Urinary bladder (tissue), 4 donors: ENCODE data around the gene TBC1D23. TPM values are rescaled to one million over a fixed set of nuclear protein-coding genes. Genes with fewer than 3 reads are reported as not detected.
"Not testable (repeated sequence)": the region's sequence is repeated elsewhere in the genome, so short reads cannot be mapped to it uniquely, and the experiment has no call there.

Source experiments
- DNase-seq: peaks from one replicate; pipeline ENCODE4 v3.0.0-alpha.2; 2015; ENCODE audit errors: extremely low spot score
- H3K27ac ChIP-seq: one replicate; pipeline ENCODE4 v1.5.1; 2013; ENCODE audit warnings: low read depth, mild to moderate bottlenecking, moderate library complexity
- H3K36me3 ChIP-seq: one replicate; pipeline ENCODE4 v1.6.1; 2013; ENCODE audit warnings: mild to moderate bottlenecking, moderate library complexity; ENCODE audit not compliant: insufficient read depth
- H3K4me1 ChIP-seq: one replicate; pipeline ENCODE4 v1.6.1; 2013; ENCODE audit warnings: mild to moderate bottlenecking, moderate library complexity; ENCODE audit not compliant: insufficient read depth
- H3K4me3 ChIP-seq: one replicate; pipeline ENCODE4 v1.5.1; 2013; ENCODE audit warnings: low read depth, low read length
- WGBS: extraction: QIAGEN DNeasy Blood & Tissue Kit; methylation state at CpG from one replicate; pipeline ENCODE4 v1.1.7; 2013; 5-methylcytosine and 5-hydroxymethylcytosine counted together
- polyA plus RNA-seq: library from polyadenylated mRNA; stranded (reverse); fragments of 200-250 nt; gene quantifications from one replicate; pipeline ENCODE4 v1.2.3, GENCODE V29; 2013
- total RNA-seq: library from RNA; depleted of rRNA; stranded (reverse); fragments of >200 nt; gene quantifications from one replicate; pipeline ENCODE4 v1.2.3, GENCODE V29; 2014
- donor health status: healthy with polysubstance abuse.
- donor health status: healthy.

Gene TBC1D23
- 104 TPM for total RNA-seq
- 16.2 TPM for polyA plus RNA-seq

DNA sequence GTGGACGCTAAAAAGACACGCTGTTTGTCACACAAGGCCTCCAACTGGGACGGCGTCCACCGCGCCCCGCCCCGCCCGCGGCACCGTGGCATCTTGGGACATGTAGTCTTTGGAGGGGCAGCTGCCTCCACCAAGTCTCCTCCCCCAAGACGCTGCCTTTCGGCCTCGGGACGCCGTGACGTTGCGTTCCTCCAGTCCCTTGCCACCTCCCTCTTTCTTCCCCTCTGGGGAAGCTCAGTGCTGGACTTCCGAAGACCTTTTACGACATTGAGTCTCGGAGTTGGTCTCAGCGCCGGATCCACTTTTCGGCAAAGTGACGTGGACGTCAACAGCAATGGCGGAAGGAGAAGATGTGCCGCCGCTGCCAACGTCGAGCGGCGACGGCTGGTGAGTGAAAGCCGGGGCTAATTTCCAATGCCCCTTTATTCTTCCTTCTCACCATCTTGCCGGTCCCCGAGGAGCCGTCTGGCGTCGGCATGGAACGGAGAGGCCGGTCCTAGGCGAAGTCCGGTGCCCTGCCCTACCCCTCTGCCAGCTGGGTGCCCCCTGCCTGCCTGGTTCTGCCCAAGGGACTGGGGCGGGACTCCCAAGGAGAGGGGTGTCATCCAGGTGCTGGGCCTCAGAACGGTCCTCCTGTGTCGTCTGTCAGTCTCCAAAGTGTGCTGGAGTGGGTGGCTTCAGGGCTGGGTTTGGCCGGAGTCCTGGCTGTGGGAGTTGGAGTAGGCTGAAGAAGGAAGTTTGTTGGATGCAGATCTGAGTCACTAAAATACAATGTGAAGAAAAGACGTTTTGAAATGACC, at the start of gene TBC1D23:
TBC1D23 (plus strand) TSS at position 308 of the 800 bp plus-strand sequence; CDS start at position 335, 27 bp downstream.
- no peaks in the 10 kb centered on the region for H3K4me1 ChIP-seq
- under 1% methylated on average over 49 of the region's 49 CpGs for WGBS

DNA sequence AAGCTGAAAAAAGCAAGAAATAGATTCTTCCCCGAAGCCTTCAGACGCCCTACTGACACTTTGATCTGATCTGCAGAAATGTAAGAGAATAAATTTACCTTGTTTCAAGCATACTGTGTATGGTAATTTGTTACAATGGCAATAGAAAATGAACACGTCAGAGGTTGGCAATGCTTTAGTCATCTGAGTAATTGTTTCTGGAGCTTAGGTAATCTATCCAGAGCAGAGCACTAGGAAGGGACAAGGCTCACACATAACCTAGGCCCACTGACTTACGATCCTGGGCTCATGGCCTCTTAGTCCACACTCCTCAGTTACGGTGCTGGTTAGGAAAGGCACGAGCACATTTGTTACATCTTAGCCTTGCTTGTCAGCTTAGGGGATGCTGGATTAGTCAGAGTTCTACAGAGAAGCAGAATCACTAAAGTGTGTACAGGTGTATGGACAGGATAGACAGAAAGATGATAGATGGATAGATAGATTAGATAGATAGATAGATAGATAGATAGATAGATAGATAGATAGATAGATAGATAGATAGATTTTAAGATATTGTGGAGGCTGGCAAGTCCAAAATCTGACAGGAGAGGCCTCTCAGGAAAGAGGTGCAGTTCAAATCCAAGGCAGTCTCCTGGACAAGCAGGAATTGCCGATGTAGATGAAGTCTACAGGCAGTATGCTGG, 46.8 kb upstream of the TBC1D23 start:
- WGBS = 88% methylated on average over 7 of the region's 7 CpGs
- no peak for DNase-seq
- Histone ChIP-seq H3K36me3 (no peaks in the 10 kb centered on the region), H3K4me3 (no peak overlapping the region), H3K4me1 (no peaks in the 10 kb centered on the region), H3K27ac (no peak overlapping the region)

More for the DNA sequence above, at the start of gene TBC1D23:
- H3K4me3 ChIP-seq = peak within 1 kb of the TSS; percentile 78
- no peaks in the 10 kb centered on the region for H3K36me3 ChIP-seq
- peak within 1 kb of the TSS; percentile 96 for H3K27ac ChIP-seq
- peak; percentile 98 for DNase-seq

GRCh38 chr3:100214574-100214964, 46.2 kb upstream of the TBC1D23 start:
- 89% methylated on average over 5 of the region's 5 CpGs for WGBS
- no peak overlapping the region for H3K4me3 ChIP-seq
- H3K36me3 ChIP-seq = no peaks in the 10 kb centered on the region
- no peak overlapping the region for H3K27ac ChIP-seq
- no peak for DNase-seq
- H3K4me1 ChIP-seq = no peaks in the 10 kb centered on the region

DNA sequence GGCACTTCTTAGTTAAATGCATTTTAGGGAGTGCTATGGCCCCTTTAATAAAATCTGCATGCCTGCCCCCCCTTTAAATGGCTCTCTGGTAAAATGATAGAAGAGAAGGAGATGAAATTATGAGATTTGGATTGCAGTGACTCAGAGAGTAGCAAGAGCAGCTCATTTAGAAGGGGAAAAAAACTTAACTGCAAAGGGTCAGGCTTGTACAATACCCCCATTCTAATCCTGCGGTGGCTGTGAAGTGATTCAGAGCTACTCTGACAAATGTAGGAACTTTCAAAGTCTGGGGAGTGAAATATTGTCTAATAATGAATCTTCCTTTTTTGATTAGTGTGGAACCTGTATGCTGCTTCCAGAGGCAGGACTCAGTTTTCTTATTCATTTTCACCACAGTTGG, 44.1 kb upstream of the TBC1D23 start:
- DNase-seq = no peak
- no peak overlapping the region for H3K27ac ChIP-seq
- H3K4me1 ChIP-seq = no peaks in the 10 kb centered on the region
- no peaks in the 10 kb centered on the region for H3K36me3 ChIP-seq
- H3K4me3 ChIP-seq = no peak overlapping the region
- 57% methylated on average over 1 of the region's 1 CpG for WGBS

DNA sequence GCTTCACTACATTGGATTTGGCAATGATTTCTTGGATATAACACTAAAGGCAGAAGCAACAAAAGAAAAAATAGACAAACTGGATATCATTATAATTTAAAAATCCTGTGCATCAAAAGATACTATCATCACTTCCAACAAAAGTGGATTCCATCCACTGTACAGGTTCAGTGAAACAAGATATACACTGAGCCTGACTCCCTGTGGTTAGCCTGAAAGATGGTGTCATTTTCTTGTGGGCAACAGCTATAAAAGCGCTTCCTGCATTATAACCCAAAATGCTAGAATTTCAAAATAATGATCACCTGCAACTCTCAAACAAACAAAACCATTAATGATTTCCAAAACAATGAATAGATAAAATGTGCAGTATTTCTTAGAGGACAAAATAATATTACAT, 39.6 kb upstream of the TBC1D23 start:
- no peak overlapping the region for H3K4me3 ChIP-seq
- no peak for DNase-seq
- 99% methylated on average over 1 of the region's 1 CpG for WGBS
- no peak overlapping the region for H3K27ac ChIP-seq
- no peaks in the 10 kb centered on the region for H3K4me1 ChIP-seq
- H3K36me3 ChIP-seq = no peaks in the 10 kb centered on the region

DNA sequence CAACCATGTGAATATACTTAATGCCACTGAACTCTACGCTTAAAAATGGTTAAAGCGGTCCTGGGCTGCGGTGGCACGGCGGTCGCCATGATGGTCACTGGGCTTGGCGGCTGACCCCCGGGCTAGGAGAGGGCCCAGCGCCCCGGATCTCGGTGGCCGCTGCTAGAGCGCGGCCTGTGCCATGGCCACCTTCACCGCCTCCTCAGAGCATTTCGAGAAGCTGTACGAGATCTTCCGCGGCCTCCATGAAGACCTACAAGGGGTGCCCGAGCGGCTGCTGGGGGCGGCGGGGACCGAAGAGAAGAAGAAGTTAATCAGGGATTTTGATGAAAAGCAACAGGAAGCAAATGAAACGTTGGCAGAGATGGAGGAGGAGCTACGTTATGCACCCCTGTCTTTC, 35.6 kb upstream of the TBC1D23 start:
- Histone ChIP-seq H3K36me3 (no peaks in the 10 kb centered on the region), H3K4me3 (no peak overlapping the region), H3K27ac (no peak overlapping the region), H3K4me1 (no peaks in the 10 kb centered on the region)
- 96% methylated on average over 26 of the region's 26 CpGs for WGBS
- DNase-seq = no peak

DNA sequence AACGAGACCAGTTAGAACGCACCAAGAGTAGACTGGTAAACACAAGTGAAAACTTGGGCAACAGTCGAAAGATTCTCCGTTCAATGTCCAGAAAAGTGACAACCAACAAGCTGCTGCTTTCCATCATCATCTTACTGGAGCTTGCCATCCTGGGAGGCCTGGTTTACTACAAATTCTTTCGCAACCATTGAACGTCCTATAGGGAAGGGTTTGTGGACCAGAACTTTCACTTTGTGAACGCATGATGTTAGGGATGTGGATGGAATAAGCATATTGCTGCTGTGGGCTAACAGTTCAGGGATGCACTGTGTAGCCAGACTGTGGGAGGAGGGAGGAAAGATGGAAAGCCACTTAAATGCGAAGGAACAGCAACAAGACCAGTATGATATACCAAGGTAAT, 34.9 kb upstream of the TBC1D23 start:
- no peaks in the 10 kb centered on the region for H3K4me1 ChIP-seq
- DNase-seq = no peak
- no peak overlapping the region for H3K27ac ChIP-seq
- no peaks in the 10 kb centered on the region for H3K36me3 ChIP-seq
- no peak overlapping the region for H3K4me3 ChIP-seq
- 96% methylated on average over 8 of the region's 8 CpGs for WGBS

GRCh38 chr3:100226712-100227429, 33.9 kb upstream of the TBC1D23 start:
- H3K4me1 ChIP-seq = no peaks in the 10 kb centered on the region
- no peak overlapping the region for H3K27ac ChIP-seq
- 46% methylated on average over 6 of the region's 6 CpGs for WGBS
- H3K36me3 ChIP-seq = no peaks in the 10 kb centered on the region
- H3K4me3 ChIP-seq = no peak overlapping the region
- DNase-seq = no peak

- 74% methylated on average over 2 of the region's 2 CpGs for whole genome bisulfite sequencing
- H3K27ac ChIP-seq = no peak overlapping the region
- DNase-seq = no peak
- no peak overlapping the region for H3K4me3 ChIP-seq
- no peaks in the 10 kb centered on the region for H3K36me3 ChIP-seq
- no peaks in the 10 kb centered on the region for H3K4me1 ChIP-seq
Observed at GRCh38 chr3:100227511-100227921, 33.3 kb upstream of the TBC1D23 start.

DNA sequence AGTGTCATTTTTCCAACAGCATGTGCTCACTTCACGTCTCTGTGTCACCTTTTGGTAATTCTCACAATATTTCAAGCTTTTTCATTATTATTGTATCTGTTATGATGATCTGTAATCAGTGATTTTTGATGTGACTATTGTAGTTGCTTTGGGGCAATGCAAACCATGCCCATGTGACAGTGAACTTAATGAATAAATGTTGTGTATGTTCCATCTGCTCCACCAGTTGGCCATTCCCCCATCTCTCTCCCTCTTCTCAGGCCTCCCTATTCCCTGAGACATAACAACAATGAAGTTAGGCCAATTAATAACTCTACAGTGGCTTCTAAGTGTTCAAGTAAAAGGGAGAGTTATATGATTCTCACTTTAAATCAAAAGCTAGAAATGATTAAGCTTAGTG, 32.5 kb upstream of the TBC1D23 start:
- WGBS = 89% methylated on average over 1 of the region's 1 CpG
- H3K27ac ChIP-seq = no peak overlapping the region

GRCh38 chr3:100229188-100229587, 31.6 kb upstream of the TBC1D23 start:
- H3K4me3 ChIP-seq, DNase-seq, H3K4me1 ChIP-seq, H3K27ac ChIP-seq, H3K36me3 ChIP-seq: not testable (repeated sequence)
- 88% methylated on average over 3 of the region's 3 CpGs for WGBS

More for the DNA sequence above, 32.5 kb upstream of the TBC1D23 start:
- Histone ChIP-seq H3K4me1 (no peaks in the 10 kb centered on the region), H3K36me3 (no peaks in the 10 kb centered on the region), H3K4me3 (no peak overlapping the region)
- DNase-seq = no peak

DNA sequence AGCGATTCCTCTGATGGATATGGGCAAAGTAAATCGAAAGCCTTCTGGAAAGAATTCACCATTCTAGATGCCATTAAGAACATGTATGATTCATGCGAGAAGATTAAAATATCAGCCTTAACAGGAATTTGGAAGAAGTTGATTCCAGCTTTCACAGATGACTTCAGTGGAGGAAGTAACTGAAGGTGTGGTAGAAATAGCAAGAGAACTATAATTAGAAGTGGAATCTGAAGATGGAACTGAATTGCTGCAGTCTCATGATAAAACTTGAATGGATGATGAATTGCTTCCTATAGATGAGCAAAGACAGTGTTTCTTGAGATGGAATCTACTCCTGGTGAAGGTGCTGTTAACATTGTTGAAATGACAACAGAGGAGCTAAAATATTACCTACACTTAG, 30.1 kb upstream of the TBC1D23 start:
- 97% methylated on average over 3 of the region's 3 CpGs for WGBS
- no peaks in the 10 kb centered on the region for H3K36me3 ChIP-seq
- H3K4me3 ChIP-seq = no peak overlapping the region
- H3K27ac ChIP-seq = no peak overlapping the region
- no peak for DNase-seq
- H3K4me1 ChIP-seq = no peaks in the 10 kb centered on the region

- DNase-seq = no peak
- Histone ChIP-seq H3K36me3 (no peaks in the 10 kb centered on the region), H3K4me3 (no peak overlapping the region), H3K27ac (no peak overlapping the region), H3K4me1 (no peaks in the 10 kb centered on the region)
- WGBS = 75% methylated on average over 2 of the region's 2 CpGs
Observed at GRCh38 chr3:100231668-100232067, 29.1 kb upstream of the TBC1D23 start.

GRCh38 chr3:100234364-100234763, 26.4 kb upstream of the TBC1D23 start:
- DNase-seq = no peak
- Histone ChIP-seq H3K36me3 (no peaks in the 10 kb centered on the region), H3K4me1 (no peaks in the 10 kb centered on the region), H3K27ac (no peak overlapping the region), H3K4me3 (no peak overlapping the region)
- 87% methylated on average over 2 of the region's 2 CpGs for WGBS
